Bronchial smooth muscle cell (primary cell): Measurements from ENCODE around the gene KRTAP4-12. TPM values are rescaled to one million over a fixed set of nuclear protein-coding genes. Genes with fewer than 3 reads are reported as not detected.

Source experiments
- total RNA-seq: library from RNA; depleted of rRNA; stranded (reverse); fragments of >200 nt; gene quantifications from 2 replicates; pipeline ENCODE4 v1.2.1, GENCODE V29; 2014

The KRTAP4-12 gene
- not detected in 2 replicates for total RNA-seq

DNA sequence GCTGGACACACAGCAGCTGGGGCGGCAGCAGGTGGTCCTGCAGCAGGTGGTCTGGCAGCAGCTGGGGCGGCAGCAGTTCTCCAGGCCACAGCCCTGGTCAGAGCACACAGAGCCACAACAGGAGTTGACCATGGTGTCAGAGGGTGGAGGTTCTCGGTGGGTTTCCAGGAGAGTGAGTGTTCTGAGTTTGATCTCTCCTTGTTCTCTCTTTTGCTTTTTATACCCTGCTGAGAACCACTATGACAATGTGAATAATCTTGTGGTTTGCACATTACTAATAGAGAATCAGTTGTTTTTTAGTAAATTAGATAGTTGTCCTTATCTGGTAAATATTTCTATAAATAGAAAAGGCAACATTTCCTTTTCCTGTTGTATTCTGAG lies at the start of gene KRTAP4-12:
Gene KRTAP4-12 (minus strand): TSS at position 192 of the 381 bp plus-strand sequence. CDS start 60 bp downstream, at position 132.

DNA sequence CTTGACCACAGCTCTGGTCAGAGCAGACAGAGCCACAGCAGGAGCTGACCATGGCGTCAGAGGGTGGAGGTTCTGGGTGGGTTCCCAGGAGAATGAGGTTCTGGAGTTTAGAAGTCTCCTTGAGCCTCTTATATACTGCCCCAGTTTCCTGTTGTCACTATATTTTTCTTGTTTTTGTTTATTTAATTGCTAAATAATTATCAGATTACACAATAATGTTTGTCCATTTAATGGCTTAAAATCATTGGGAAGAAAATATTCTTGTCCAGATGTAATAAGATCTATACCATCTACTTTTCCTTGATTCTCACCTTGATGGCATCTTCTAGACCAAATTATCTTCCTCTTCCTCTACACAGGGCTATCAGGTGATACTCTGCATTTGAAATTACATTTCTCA lies 44.1 kb upstream of the KRTAP4-12 start, which contains the start of gene KRTAP4-3:
Gene KRTAP4-3 (minus strand): TSS at position 101 of the 400 bp plus-strand sequence. CDS start 49 bp downstream, at position 52.

DNA sequence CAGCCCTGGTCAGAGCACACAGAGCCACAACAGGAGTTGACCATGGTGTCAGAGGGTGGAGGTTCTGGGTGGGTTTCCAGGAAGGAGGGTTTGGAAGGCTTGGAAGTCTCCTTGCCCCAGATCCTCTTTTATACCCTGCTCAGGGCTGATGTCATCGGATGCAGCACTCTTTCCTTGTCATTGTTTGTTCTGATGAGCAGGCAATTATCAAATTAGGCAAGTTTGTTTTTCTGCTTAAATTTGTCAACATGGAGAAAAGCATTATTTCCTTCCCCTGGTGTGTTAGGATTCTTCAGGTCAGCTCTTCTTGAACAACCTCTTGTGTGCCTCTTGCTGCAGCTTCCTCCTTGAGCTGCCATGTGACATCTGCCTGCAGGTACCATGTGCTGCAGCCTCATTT lies 36.7 kb upstream of the KRTAP4-12 start, which contains the start of gene KRTAP4-4:
Gene KRTAP4-4 (minus strand): TSS at position 101 of the 400 bp plus-strand sequence. CDS start 57 bp downstream, at position 44.

DNA sequence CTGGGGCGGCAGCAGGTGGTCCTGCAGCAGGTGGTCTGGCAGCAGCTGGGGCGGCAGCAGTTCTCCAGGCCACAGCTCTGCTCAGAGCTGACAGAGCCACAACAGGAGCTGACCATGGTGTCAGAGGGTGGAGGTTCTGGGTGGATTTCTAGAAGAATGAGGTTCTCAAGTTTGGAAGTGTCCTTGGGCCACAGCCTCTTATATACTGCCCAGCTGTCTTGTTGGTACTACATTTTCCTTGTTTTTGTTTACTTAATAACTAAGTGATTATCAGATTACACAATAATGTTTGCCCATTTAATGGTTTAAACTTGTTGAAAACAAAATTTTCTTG lies 25.6 kb upstream of the KRTAP4-12 start, which contains the start of gene KRTAP4-5:
Gene KRTAP4-5 (minus strand): TSS at position 174 of the 334 bp plus-strand sequence. CDS start 58 bp downstream, at position 116.

DNA sequence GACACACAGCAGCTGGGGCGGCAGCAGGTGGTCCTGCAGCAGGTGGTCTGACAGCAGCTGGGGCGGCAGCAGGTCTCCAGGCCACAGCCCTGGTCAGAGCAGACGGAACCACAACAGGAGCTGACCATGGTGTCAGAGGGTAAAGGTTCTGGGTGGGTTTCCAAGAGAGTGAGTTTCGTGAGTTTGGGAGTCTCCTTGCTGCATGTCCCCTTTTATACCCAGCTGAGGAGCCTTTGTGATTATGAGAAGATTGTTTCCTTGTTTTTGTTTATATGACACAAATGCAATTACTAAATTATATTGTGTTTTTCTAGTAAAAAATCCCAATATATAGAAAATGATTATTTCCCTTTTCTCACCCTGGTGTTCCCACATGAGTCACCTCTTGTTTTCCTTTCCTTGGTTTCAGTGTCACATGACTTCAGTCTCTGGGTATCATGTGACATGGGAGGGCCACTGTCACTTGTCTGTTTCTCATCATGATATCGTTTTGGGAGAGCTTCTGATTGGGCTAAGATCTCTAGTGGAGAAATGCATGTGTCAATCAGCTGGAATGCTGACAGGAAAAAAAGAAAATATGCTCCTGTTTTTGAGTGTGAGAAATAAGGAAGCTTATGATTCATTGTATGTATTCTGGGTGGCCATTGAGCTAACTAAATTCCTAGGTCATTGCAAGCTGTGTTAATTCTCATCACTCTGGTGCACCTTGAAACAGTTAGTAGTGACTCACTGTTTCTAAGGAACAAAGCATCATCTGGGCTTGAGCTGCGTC lies 16.6 kb upstream of the KRTAP4-12 start, which contains the start of gene KRTAP4-6:
Gene KRTAP4-6 (minus strand): TSS at position 185 of the 772 bp plus-strand sequence. CDS start 57 bp downstream, at position 128.

DNA sequence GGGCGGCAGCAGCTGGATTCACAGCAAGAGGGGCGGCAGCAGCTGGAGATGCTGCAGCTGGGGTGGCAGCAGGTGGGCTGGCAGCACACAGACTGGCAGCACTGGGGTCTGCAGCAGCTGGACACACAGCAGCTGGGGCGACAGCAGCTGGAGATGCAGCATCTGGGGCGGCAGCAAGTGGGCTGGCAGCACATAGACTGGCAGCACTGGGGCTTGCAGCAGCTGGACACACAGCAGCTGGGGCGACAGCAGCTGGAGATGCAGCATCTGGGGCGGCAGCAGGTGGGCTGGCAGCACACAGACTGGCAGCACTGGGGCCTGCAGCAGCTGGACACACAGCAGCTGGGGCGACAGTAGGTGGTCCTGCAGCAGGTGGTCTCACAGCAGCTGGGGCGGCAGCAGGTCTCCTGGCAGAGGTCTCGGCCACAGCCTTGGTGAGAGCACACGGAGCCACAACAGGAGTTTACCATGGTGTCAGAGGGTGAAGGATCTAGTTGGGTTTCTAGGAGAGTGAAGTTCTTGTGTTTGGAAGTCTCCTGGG lies 6.1 kb downstream of the KRTAP4-12 start, which contains the start of gene KRTAP4-11:
Gene KRTAP4-11 (minus strand): TSS at position 528 of the 541 bp plus-strand sequence. CDS start 58 bp downstream, at position 470.

DNA sequence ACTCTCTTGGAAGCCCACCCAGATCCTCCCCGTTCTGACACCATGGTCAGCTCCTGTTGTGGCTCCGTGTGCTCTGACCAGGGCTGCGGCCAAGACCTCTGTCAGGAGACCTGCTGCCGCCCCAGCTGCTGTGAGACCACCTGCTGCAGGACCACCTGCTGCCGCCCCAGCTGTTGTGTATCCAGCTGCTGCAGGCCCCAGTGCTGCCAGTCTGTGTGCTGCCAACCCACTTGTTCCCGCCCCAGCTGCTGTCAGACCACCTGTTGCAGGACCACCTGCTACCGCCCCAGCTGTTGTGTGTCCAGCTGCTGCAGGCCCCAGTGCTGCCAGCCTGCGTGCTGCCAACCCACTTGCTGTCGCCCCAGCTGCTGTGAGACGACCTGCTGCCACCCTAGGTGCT lies 18.6 kb downstream of the KRTAP4-12 start, which contains the start of gene KRTAP4-9:
Gene KRTAP4-9 (plus strand): TSS at position 43 of the 400 bp plus-strand sequence. CDS start 0 bp downstream, at position 43.

DNA sequence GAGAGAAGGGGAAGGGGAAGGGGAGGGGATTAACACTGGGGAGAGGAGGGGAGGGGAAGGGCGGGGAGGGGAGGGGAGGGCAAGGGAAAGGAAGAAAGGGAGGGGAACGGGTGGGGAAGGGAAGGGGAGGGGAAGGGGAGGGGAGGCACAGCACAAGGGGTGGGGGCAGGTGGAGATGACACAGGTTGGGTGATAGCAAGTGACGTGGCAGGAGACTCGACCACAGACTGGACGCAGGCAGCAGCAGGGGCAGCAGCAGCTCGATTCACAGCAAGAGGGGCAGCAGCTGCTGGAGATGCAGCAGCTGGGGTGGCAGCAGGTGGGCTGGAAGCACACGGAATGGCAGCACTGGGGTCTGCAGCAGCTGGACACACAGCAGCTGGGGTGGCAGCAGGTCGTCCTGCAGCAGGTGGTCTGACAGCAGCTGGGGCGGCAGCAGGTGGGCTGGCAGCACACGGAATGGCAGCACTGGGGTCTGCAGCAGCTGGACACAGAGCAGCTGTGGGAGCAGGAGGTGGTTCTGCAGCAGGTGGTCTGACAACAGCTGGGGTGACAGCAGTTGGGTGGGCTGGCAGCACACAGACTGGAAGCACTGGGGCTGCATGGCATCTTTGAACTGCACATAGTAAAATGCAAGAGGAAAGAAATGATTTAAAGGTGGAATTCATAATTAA lies 22.3 kb downstream of the KRTAP4-12 start, which contains the start of gene KRTAP4-16:
Gene KRTAP4-16 (minus strand): TSS at position 624 of the 674 bp plus-strand sequence. CDS start 0 bp downstream, at position 624.

DNA sequence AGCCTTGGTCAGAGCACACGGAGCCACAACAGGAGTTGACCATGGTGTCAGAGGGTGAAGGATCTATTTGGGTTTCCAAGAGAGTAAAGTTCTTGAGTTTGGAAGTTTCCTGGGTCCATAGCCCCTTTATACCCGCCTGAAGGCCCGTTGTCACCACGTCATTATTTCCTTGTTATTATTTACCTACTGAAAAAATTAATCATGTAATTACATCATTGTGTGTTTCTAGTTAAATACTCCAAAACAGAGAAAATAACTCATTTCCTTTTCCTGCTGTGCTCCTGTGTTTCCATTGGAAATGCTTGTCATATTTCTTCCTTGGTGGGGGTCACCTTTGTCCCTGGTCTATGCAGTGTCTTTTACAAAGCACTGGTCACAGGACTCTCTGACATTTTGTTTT lies 25.9 kb downstream of the KRTAP4-12 start, which contains the start of gene KRTAP4-8:
Gene KRTAP4-8 (minus strand): TSS at position 101 of the 400 bp plus-strand sequence. CDS start 58 bp downstream, at position 43.

DNA sequence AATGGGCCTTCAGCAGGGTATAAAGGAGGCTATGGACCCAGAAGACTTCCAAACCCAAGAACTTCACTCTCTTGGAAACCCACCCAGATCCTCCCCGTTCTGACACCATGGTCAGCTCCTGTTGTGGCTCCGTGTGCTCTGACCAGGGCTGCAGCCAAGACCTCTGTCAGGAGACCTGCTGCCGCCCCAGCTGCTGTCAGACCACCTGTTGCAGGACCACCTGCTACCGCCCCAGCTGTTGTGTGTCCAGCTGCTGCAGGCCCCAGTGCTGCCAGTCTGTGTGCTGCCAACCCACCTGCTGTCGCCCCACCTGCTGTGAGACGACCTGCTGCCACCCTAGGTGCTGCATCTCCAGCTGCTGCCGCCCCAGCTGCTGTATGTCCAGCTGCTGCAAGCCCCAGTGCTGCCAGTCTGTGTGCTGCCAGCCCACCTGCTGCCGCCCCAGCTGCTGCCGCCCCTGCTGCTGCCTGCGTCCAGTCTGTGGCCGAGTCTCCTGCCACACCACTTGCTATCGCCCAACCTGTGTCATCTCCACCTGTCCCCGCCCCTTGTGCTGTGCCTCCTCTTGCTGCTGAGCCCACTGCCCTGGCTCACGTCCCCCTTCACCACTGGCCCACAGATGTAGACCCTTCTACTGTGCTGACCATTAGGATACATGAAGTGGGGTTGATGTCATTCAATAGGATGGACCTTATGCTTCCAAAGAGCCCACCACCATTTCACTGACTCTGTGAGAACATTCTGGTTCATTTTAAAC lies 39.7 kb downstream of the KRTAP4-12 start, which contains the start of gene KRTAP4-7:
Gene KRTAP4-7 (plus strand): TSS at position 51 of the 757 bp plus-strand sequence. CDS start 57 bp downstream, at position 108.

Other genes starting within 250 kb of the KRTAP4-12 start
- not detected in 2 replicates for gene KRT20, start 238.9 kb downstream of the KRTAP4-12 start, total RNA-seq
- gene KRT23, start 186.5 kb downstream of the KRTAP4-12 start, total RNA-seq, result 0.16 and 1.1 TPM in 2 replicates
- gene KRT39, start 157.2 kb downstream of the KRTAP4-12 start, total RNA-seq, result 0.16 and 0.17 TPM in 2 replicates
- gene KRT40, start 139.9 kb downstream of the KRTAP4-12 start, total RNA-seq, result not detected in 2 replicates
- not detected in 2 replicates for gene KRTAP3-3, start 130.0 kb downstream of the KRTAP4-12 start, total RNA-seq
- gene KRTAP3-2, start 124.3 kb downstream of the KRTAP4-12 start, total RNA-seq, result not detected in 2 replicates
- not detected in 2 replicates for gene KRTAP3-1, start 115.1 kb downstream of the KRTAP4-12 start, total RNA-seq
- not detected in 2 replicates for gene KRTAP1-5, start 97.0 kb downstream of the KRTAP4-12 start, total RNA-seq
- gene KRTAP1-4, start 94.0 kb downstream of the KRTAP4-12 start, total RNA-seq, result not detected in 2 replicates
- not detected in 2 replicates for gene KRTAP1-3, start 89.3 kb downstream of the KRTAP4-12 start, total RNA-seq
- not detected in 2 replicates for gene KRTAP1-1, start 82.7 kb downstream of the KRTAP4-12 start, total RNA-seq
- not detected in 2 replicates for gene KRTAP2-1, start 76.9 kb downstream of the KRTAP4-12 start, total RNA-seq
- gene KRTAP2-2, start 69.0 kb downstream of the KRTAP4-12 start, total RNA-seq, result not detected in 2 replicates
- not detected in 2 replicates for gene KRTAP2-3, start 64.1 kb downstream of the KRTAP4-12 start, total RNA-seq
- not detected in 2 replicates for gene KRTAP2-4, start 58.3 kb downstream of the KRTAP4-12 start, total RNA-seq
- not detected in 2 replicates for gene KRTAP4-7, start 40.0 kb downstream of the KRTAP4-12 start, total RNA-seq
- gene KRTAP4-8, start 26.0 kb downstream of the KRTAP4-12 start, total RNA-seq, result not detected in 2 replicates
- gene KRTAP4-16, start 22.0 kb downstream of the KRTAP4-12 start, total RNA-seq, result not detected in 2 replicates
- not detected in 2 replicates for gene KRTAP4-9, start 18.8 kb downstream of the KRTAP4-12 start, total RNA-seq
- gene KRTAP4-11, start 5.8 kb downstream of the KRTAP4-12 start, total RNA-seq, result not detected in 2 replicates
- not detected in 2 replicates for gene KRTAP4-6, start 16.4 kb upstream of the KRTAP4-12 start, total RNA-seq
- not detected in 2 replicates for gene KRTAP4-5, start 25.6 kb upstream of the KRTAP4-12 start, total RNA-seq
- gene KRTAP4-4, start 36.6 kb upstream of the KRTAP4-12 start, total RNA-seq, result not detected in 2 replicates
- gene KRTAP4-3, start 44.0 kb upstream of the KRTAP4-12 start, total RNA-seq, result not detected in 2 replicates
- gene KRTAP4-2, start 54.0 kb upstream of the KRTAP4-12 start, total RNA-seq, result not detected in 2 replicates
- gene KRTAP4-1, start 60.7 kb upstream of the KRTAP4-12 start, total RNA-seq, result not detected in 2 replicates
- not detected in 2 replicates for gene KRTAP9-1, start 65.7 kb upstream of the KRTAP4-12 start, total RNA-seq
- gene KRTAP9-2, start 102.5 kb upstream of the KRTAP4-12 start, total RNA-seq, result not detected in 2 replicates
- not detected in 2 replicates for gene KRTAP9-3, start 108.3 kb upstream of the KRTAP4-12 start, total RNA-seq
- gene KRTAP9-8, start 113.8 kb upstream of the KRTAP4-12 start, total RNA-seq, result not detected in 2 replicates
- gene KRTAP9-4, start 125.5 kb upstream of the KRTAP4-12 start, total RNA-seq, result not detected in 2 replicates
- gene KRTAP9-9, start 131.2 kb upstream of the KRTAP4-12 start, total RNA-seq, result not detected in 2 replicates
- gene KRTAP9-6, start 141.2 kb upstream of the KRTAP4-12 start, total RNA-seq, result not detected in 2 replicates
- not detected in 2 replicates for gene KRTAP9-7, start 151.5 kb upstream of the KRTAP4-12 start, total RNA-seq
- gene KRTAP29-1, start 178.7 kb upstream of the KRTAP4-12 start, total RNA-seq, result not detected in 2 replicates
- not detected in 2 replicates for gene KRTAP16-1, start 185.1 kb upstream of the KRTAP4-12 start, total RNA-seq
- gene KRTAP17-1, start 191.5 kb upstream of the KRTAP4-12 start, total RNA-seq, result not detected in 2 replicates
- not detected in 2 replicates for gene KRT33A, start 226.6 kb upstream of the KRTAP4-12 start, total RNA-seq
- gene KRT33B, start 245.6 kb upstream of the KRTAP4-12 start, total RNA-seq, result not detected in 2 replicates